IMR-90 (cell line): ENCODE data around the gene STAM.

Source experiments
- CTCF ChIP-seq: conservative IDR thresholded peaks from 2 replicates; pipeline ENCODE4 v1.5.1; 2012; ENCODE audit warnings: mild to moderate bottlenecking, low read depth, low read length, improper control_type of control experiment
- MAZ ChIP-seq: IDR thresholded peaks from 2 replicates; pipeline ENCODE4 v1.6.1; 2012; ENCODE audit warnings: low read depth, mild to moderate bottlenecking, low read length, improper control_type of control experiment, moderate library complexity, borderline replicate concordance
- MXI1 ChIP-seq: IDR thresholded peaks from 2 replicates; pipeline ENCODE4 v1.6.1; 2012; ENCODE audit warnings: low read depth, mild to moderate bottlenecking, low read length, moderate library complexity, borderline replicate concordance
- POLR2A ChIP-seq: IDR thresholded peaks from 2 replicates; pipeline ENCODE4 v1.6.1; 2012; ENCODE audit warnings: mild to moderate bottlenecking, low read depth, low read length
- RAD21 ChIP-seq: IDR thresholded peaks from 2 replicates; pipeline ENCODE4 v1.6.1; 2012; ENCODE audit warnings: low read length, improper control_type of control experiment
- RCOR1 ChIP-seq: IDR thresholded peaks from 2 replicates; pipeline ENCODE4 v1.6.1; 2012; ENCODE audit warnings: mild to moderate bottlenecking, low read length, improper control_type of control experiment; ENCODE audit not compliant: insufficient replicate concordance
- TF ChIP-seq, protein P1 (sequence below): fragments of 150-350 bp; IDR thresholded peaks from 2 replicates; pipeline ENCODE4 v1.6.1; 2017; ENCODE audit warnings: mild to moderate bottlenecking, antibody characterized with exemption, low read length, low read depth

GRCh38 chr10:17698696-17699095 is 54.7 kb downstream of the STAM start:
- TF ChIP-seq MAZ, result no peak
- TF ChIP-seq POLR2A, result no peak
- no peak for TF ChIP-seq CTCF
- TF ChIP-seq MXI1, result no peak
- TF ChIP-seq, protein P1, sequence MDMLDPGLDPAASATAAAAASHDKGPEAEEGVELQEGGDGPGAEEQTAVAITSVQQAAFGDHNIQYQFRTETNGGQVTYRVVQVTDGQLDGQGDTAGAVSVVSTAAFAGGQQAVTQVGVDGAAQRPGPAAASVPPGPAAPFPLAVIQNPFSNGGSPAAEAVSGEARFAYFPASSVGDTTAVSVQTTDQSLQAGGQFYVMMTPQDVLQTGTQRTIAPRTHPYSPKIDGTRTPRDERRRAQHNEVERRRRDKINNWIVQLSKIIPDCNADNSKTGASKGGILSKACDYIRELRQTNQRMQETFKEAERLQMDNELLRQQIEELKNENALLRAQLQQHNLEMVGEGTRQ, result no peak
- TF ChIP-seq RAD21, result no peak
- no peak for TF ChIP-seq RCOR1
